Prostate gland (tissue), 2 donors: ENCODE data around the gene CLPTM1.

Experiments
- POLR2A ChIP-seq: fragments of 450-650 bp; IDR thresholded peaks from one replicate; pipeline ENCODE4 v1.6.1; 2016; ENCODE audit warnings: antibody characterized with exemption, mild to moderate bottlenecking
- TF ChIP-seq, protein P1 (sequence below), 4 experiments: fragments of 200-600 bp in 2 of 4; fragments of 450-650 bp in 2 of 4; sonication (generic) in 2 of 4; IDR thresholded peaks; 1 replicate in 3 of 4; 2 replicates in 1 of 4; pipeline ENCODE4 v1.5.1; 2016 to 2019; ENCODE audit warnings: antibody characterized with exemption in 4 of 4, mild to moderate bottlenecking in 2 of 4, moderate library complexity in 2 of 4

- TF ChIP-seq, protein P1, sequence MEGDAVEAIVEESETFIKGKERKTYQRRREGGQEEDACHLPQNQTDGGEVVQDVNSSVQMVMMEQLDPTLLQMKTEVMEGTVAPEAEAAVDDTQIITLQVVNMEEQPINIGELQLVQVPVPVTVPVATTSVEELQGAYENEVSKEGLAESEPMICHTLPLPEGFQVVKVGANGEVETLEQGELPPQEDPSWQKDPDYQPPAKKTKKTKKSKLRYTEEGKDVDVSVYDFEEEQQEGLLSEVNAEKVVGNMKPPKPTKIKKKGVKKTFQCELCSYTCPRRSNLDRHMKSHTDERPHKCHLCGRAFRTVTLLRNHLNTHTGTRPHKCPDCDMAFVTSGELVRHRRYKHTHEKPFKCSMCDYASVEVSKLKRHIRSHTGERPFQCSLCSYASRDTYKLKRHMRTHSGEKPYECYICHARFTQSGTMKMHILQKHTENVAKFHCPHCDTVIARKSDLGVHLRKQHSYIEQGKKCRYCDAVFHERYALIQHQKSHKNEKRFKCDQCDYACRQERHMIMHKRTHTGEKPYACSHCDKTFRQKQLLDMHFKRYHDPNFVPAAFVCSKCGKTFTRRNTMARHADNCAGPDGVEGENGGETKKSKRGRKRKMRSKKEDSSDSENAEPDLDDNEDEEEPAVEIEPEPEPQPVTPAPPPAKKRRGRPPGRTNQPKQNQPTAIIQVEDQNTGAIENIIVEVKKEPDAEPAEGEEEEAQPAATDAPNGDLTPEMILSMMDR (IDR thresholded peaks at IDR 0.05): no peak
- no peak for TF ChIP-seq POLR2A
Observed at GRCh38 chr19:44907613-44908012, 47.6 kb upstream of the CLPTM1 start.
